Stimulated activated memory B cell treated with anti-CD40 and anti-IgM and Interleukin-4, amounts not matched to agents 10 μg/mL and 1 μg/mL and 100 μg/mL, for 72 hours (primary cell): ENCODE data around the gene NUBPL.
A peak's percentile ranks its signal among the peaks of the same experiment; 100 is the strongest.
"Not testable (repeated sequence)": the region's sequence is repeated elsewhere in the genome, so short reads cannot be mapped to it uniquely, and the experiment has no call there.

Source experiments
- ATAC-seq: fragments of 150-1000 bp; cut with Tn5 transposase; 2 replicates; pipeline ENCODE4 v1.10.0; 2021
- H3K27ac Mint-ChIP-seq: one replicate; pipeline ENCODE4 v1.8.0; 2022; ENCODE audit warnings: mild to moderate bottlenecking, mixed read lengths
- H3K27me3 Mint-ChIP-seq: one replicate; pipeline ENCODE4 v1.8.0; 2022; ENCODE audit warnings: mixed read lengths
- H3K36me3 Mint-ChIP-seq: one replicate; pipeline ENCODE4 v1.8.0; 2022; ENCODE audit warnings: mixed read lengths
- H3K4me1 Mint-ChIP-seq: one replicate; pipeline ENCODE4 v1.8.0; 2022; ENCODE audit warnings: mixed read lengths
- H3K4me3 Mint-ChIP-seq: one replicate; pipeline ENCODE4 v1.8.0; 2022; ENCODE audit warnings: mild to moderate bottlenecking, moderate library complexity, mixed read lengths
- H3K9me3 Mint-ChIP-seq: one replicate; pipeline ENCODE4 v1.8.0; 2022; ENCODE audit warnings: mixed read lengths

NUBPL gene

GRCh38 chr14:31596342-31597095 lies 35.3 kb downstream of the NUBPL start:
- Mint-ChIP-seq H3K27ac (no peak overlapping the region), H3K4me1 (peaks cover 7% of the 10 kb centered on the region), H3K36me3 (peaks cover 35% of the 10 kb centered on the region), H3K27me3 (no peaks in the 10 kb centered on the region), H3K4me3 (no peak overlapping the region), H3K9me3 (peaks cover 5% of the 10 kb centered on the region)
- ATAC-seq: no peak

DNA sequence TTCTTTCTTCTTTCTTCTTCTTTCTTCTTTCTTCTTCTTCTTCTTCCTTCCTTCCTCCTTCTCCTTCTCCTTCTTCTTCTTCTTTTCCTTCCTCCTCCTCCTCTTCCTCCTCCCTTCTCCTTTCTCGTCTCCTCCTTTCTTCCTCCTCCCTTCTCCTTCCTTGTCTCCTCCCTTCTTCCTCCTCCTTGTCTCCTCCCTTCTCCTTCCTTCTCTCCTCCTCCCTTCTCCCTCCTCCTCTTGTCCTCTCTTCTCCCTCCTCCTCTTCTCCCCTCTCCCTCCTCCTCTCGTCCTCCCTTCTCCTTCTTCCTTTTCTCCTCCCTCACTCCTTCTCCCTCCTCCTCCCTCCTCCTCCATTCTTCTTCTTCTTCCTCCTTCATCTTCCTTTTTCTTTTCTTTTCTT lies 44.5 kb downstream of the NUBPL start:
- Mint-ChIP-seq H3K4me3 (no peak overlapping the region), H3K27me3 (no peaks in the 10 kb centered on the region), H3K27ac (no peak overlapping the region), H3K4me1 (no peaks in the 10 kb centered on the region), H3K36me3 (peaks cover 61% of the 10 kb centered on the region), H3K9me3 (peaks cover 13% of the 10 kb centered on the region)
- no peak for ATAC-seq

- Mint-ChIP-seq H3K36me3 (peaks cover 65% of the 10 kb centered on the region), H3K27ac (no peak overlapping the region), H3K4me1 (peaks cover 7% of the 10 kb centered on the region), H3K27me3 (no peaks in the 10 kb centered on the region), H3K9me3 (peaks cover 20% of the 10 kb centered on the region), H3K4me3 (no peak overlapping the region)
- no peak for ATAC-seq
These were observed 50.7 kb downstream of the NUBPL start for GRCh38 chr14:31611778-31612433.

GRCh38 chr14:31613188-31613587 lies 52.0 kb downstream of the NUBPL start:
- Mint-ChIP-seq H3K4me3 (no peak overlapping the region), H3K4me1 (peaks cover 12% of the 10 kb centered on the region), H3K9me3 (peaks cover 24% of the 10 kb centered on the region), H3K36me3 (peaks cover 62% of the 10 kb centered on the region), H3K27me3 (no peaks in the 10 kb centered on the region), H3K27ac (no peak overlapping the region)
- no peak for ATAC-seq

GRCh38 chr14:31618884-31619283 lies 57.7 kb downstream of the NUBPL start:
- Mint-ChIP-seq H3K36me3 (peaks cover 88% of the 10 kb centered on the region), H3K9me3 (peaks cover 36% of the 10 kb centered on the region), H3K4me1 (peaks cover 12% of the 10 kb centered on the region)
- ATAC-seq, H3K4me3 Mint-ChIP-seq, H3K27ac Mint-ChIP-seq, H3K27me3 Mint-ChIP-seq: not testable (repeated sequence)

DNA sequence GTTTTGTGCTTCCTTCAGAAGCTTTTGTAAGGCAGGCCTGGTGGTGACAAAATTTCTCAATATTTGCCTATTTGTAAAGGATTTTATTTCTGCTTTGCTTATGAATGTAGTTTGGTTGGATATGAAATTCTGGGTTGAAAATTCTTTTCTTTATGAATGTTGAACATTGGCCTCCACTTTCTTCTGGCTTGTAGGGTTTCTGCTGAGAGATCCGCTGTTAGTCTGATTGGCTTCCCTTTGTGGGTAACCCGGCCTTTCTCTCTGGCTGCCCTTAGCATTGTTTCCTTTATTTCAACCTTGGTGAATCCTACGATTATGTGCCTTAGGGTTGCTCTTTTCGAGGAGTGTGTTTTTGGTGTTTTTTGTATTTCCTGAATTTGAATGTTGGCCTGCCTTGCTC lies 58.2 kb downstream of the NUBPL start:
- Mint-ChIP-seq H3K36me3 (peaks cover 93% of the 10 kb centered on the region), H3K27ac (no peak overlapping the region), H3K4me1 (peaks cover 12% of the 10 kb centered on the region), H3K9me3 (peaks cover 41% of the 10 kb centered on the region), H3K4me3 (no peak overlapping the region), H3K27me3 (no peaks in the 10 kb centered on the region)
- ATAC-seq: no peak

DNA sequence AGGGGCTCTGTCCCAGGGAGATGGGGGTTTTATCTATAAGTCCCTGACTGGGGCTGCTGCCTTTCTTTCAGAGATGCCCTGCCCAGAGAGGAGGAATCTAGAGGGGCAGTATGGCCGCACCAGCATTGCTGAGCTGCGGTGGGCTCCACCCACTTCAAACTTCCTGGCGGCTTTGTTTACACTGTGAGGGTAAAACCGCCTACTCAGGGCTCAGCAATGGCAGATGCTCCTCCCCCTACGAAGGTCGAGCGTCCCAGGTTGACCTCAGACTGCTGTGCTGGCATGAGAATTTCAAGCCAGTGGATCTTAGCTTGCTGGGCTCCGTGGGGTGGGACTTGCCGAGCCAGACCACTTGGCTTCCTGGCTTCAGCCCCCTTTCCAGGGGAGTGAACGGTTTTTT lies 59.7 kb downstream of the NUBPL start:
- H3K27ac Mint-ChIP-seq, H3K4me3 Mint-ChIP-seq, H3K27me3 Mint-ChIP-seq, ATAC-seq: not testable (repeated sequence)
- H3K36me3 Mint-ChIP-seq: peaks cover 85% of the 10 kb centered on the region
- peaks cover 12% of the 10 kb centered on the region for H3K4me1 Mint-ChIP-seq
- peaks cover 38% of the 10 kb centered on the region for H3K9me3 Mint-ChIP-seq

DNA sequence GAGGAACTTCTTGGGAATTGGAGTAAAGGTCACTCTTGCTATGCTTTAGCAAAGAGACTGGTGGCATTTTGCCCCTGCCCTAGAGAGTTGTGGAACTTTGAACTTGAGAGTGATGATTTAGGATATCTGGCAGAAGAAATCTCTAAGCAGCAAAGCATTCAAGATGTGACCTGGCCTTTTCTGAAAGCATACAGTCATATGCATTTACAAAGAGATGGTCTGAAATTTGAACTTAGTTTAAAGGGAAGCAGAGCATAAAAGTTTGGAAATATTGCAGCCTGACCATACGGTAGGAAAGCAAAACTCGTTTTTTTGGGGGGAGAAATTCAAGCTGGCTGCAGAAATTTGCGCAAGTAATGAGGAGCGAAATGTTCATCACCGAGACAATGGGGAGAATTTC lies 60.9 kb downstream of the NUBPL start:
- Mint-ChIP-seq H3K36me3 (peaks cover 74% of the 10 kb centered on the region), H3K4me3 (no peak overlapping the region), H3K27me3 (no peaks in the 10 kb centered on the region), H3K4me1 (peaks cover 3% of the 10 kb centered on the region), H3K27ac (no peak overlapping the region), H3K9me3 (peaks cover 36% of the 10 kb centered on the region)
- ATAC-seq: no peak

GRCh38 chr14:31652900-31653299 lies 91.7 kb downstream of the NUBPL start:
- H3K27ac Mint-ChIP-seq, H3K4me3 Mint-ChIP-seq, H3K9me3 Mint-ChIP-seq, H3K4me1 Mint-ChIP-seq, H3K27me3 Mint-ChIP-seq, ATAC-seq: not testable (repeated sequence)
- peaks cover 48% of the 10 kb centered on the region for H3K36me3 Mint-ChIP-seq

DNA sequence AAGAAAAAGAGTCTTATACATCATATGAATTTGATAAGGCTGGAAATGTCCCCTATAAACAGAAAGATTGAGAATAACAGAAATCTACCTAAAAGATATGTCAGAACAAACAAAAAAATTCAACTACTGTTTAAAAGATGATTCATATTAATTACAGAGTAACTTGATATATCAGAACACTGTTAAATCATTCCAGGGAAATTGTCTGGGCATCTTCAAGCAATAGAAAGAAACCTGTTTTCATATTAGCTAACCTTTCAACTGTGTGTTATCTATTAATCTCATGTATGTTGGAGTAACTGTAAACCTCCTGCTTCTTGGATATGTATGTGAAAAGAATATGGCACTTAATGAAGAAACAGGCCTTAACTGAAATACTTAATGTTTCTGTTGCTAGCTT lies 96.7 kb downstream of the NUBPL start:
- H3K4me3 Mint-ChIP-seq: no peak overlapping the region
- H3K36me3 Mint-ChIP-seq: peaks cover 41% of the 10 kb centered on the region
- no peaks in the 10 kb centered on the region for H3K27me3 Mint-ChIP-seq
- H3K27ac Mint-ChIP-seq: no peak overlapping the region
- no peak for ATAC-seq
- H3K4me1 Mint-ChIP-seq: peaks cover 15% of the 10 kb centered on the region
- H3K9me3 Mint-ChIP-seq: peaks cover under 1% of the 10 kb centered on the region

DNA sequence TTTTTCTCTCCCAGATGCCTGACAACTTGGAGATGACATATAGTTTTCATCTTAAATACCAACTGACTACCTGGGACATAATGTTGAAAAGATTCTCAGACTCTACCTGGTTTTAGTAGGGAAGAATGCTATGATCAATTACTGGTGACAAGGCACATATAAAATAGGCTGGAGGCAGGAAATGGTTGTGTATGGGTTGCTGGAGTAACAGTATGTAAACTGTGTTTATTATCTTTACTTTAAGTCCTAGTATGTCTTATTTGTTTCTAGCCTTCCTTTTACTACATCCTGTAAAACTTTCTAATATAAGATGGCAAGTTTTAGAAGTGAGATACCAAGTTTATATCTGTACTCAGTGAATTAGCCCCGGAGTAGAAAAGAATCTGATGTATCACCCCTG lies 98.1 kb downstream of the NUBPL start:
- Mint-ChIP-seq H3K9me3 (peaks cover 4% of the 10 kb centered on the region), H3K4me1 (peaks cover 15% of the 10 kb centered on the region), H3K27ac (peak overlapping the region; percentile 27), H3K36me3 (peaks cover 40% of the 10 kb centered on the region), H3K27me3 (no peaks in the 10 kb centered on the region), H3K4me3 (no peak overlapping the region)
- ATAC-seq: no peak

GRCh38 chr14:31660191-31660590 lies 99.0 kb downstream of the NUBPL start:
- Mint-ChIP-seq H3K27me3 (no peaks in the 10 kb centered on the region), H3K27ac (peak overlapping the region; percentile 12), H3K4me1 (peaks cover 15% of the 10 kb centered on the region), H3K9me3 (peaks cover 10% of the 10 kb centered on the region), H3K4me3 (no peak overlapping the region), H3K36me3 (peaks cover 40% of the 10 kb centered on the region)
- no peak for ATAC-seq

DNA sequence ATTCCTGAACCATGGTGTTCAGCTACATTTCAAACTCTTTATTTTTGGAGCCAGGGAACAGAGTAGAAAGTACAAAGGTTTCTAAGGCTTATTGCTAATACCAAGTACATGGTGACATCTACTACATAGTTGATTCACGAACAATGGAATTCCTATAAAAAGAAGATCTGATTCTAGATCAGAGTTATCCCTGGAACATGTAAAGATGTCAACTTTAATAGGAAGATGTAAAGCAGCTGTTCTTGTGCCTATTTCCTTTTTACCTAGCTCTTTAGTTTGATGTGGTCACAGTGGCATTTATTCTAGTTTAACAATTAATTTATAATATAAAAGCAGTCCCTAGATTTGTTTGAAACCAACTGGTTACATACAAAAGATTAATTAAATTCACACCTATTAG lies 99.5 kb downstream of the NUBPL start:
- Mint-ChIP-seq H3K36me3 (peaks cover 43% of the 10 kb centered on the region), H3K9me3 (peaks cover 15% of the 10 kb centered on the region), H3K4me3 (no peak overlapping the region), H3K27me3 (no peaks in the 10 kb centered on the region), H3K27ac (no peak overlapping the region), H3K4me1 (peaks cover 15% of the 10 kb centered on the region)
- ATAC-seq: no peak

DNA sequence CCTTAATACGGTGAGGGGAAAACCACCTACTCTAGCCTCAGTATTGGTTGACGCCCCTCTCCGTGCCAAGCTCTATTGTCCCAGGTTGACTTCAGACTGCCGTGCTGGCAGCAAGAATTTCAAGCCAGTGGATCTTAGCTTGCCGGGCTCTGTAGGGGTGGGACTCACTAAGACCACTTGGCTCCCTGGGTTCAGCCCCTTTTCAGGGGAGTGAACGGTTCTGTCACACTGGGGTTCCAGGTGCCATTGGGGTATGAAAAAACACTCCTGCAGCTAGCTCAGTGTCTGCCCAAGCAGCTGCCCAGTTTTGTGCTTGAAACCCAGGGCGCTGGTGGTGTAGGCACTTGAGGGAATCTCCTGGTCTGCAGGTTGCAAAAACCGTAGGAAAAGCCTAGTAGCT lies 107.1 kb downstream of the NUBPL start:
- Mint-ChIP-seq H3K9me3 (peaks cover 29% of the 10 kb centered on the region), H3K36me3 (peaks cover 69% of the 10 kb centered on the region), H3K27ac (no peak overlapping the region), H3K4me3 (no peak overlapping the region), H3K27me3 (no peaks in the 10 kb centered on the region), H3K4me1 (no peaks in the 10 kb centered on the region)
- no peak for ATAC-seq

- Mint-ChIP-seq H3K27me3 (no peaks in the 10 kb centered on the region), H3K4me1 (no peaks in the 10 kb centered on the region), H3K9me3 (peaks cover 10% of the 10 kb centered on the region), H3K27ac (no peak overlapping the region), H3K4me3 (no peak overlapping the region), H3K36me3 (peaks cover 49% of the 10 kb centered on the region)
- no peak for ATAC-seq
These were observed 111.5 kb downstream of the NUBPL start for GRCh38 chr14:31672709-31673108.

DNA sequence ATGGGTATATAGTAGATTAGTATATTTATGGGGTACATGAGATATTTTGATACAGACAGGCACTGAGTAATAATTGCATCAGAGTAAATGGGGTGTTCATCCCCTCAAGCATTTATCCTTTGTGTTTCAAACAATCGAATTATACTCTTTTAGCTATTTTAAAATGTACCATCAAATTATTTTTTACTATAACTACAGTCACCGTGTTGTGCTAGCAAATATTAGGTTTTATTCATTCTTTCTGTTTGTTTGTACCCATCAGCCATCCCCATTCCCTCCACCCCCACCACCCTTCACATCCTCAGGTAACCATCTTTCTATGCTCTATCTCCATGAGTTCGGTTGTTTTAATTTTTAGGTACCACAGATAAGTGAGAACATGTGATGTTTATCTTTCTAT lies 115.8 kb downstream of the NUBPL start:
- Mint-ChIP-seq H3K9me3 (no peaks in the 10 kb centered on the region), H3K36me3 (peaks cover 47% of the 10 kb centered on the region), H3K4me3 (no peak overlapping the region), H3K27me3 (no peaks in the 10 kb centered on the region), H3K4me1 (peaks cover 5% of the 10 kb centered on the region), H3K27ac (no peak overlapping the region)
- ATAC-seq: no peak
